Measurements from ENCODE around the gene SELENOI.

DNA sequence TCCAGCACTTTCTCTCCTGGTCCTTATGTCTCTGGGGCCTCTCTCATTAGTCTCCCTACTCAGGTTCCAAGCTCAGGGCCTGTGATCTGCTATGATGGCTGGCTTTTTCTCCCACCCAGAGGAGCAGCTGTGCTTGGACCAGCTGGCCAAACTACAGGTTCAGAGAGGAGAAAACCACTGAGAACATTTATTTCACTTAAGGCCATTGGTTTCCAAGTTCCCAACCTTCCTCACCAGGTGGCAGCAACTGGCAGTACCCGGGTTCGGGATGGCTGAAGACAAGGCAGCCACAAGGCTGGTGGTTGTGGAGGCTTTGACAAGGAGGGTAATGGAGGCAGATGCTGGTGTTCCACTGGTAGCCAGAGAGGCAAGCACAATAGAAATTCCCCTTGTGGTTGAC, 29.9 kb upstream of the SELENOI start:
- TF ChIP-seq POLR2A (IDR thresholded peaks at IDR 0.05; ENCODE audit: borderline replicate concordance, extremely low read depth, insufficient read depth, insufficient read length) (no peak), EZH2phosphoT487 (IDR thresholded peaks at IDR 0.05; ENCODE audit: borderline replicate concordance) (no peak), CEBPB (IDR thresholded peaks at IDR 0.05; ENCODE audit: low read depth) (no peak)
- TF ChIP-seq, protein P1, sequence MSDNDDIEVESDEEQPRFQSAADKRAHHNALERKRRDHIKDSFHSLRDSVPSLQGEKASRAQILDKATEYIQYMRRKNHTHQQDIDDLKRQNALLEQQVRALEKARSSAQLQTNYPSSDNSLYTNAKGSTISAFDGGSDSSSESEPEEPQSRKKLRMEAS (IDR thresholded peaks at IDR 0.05) = no peak
- TF ChIP-seq, protein P2, sequence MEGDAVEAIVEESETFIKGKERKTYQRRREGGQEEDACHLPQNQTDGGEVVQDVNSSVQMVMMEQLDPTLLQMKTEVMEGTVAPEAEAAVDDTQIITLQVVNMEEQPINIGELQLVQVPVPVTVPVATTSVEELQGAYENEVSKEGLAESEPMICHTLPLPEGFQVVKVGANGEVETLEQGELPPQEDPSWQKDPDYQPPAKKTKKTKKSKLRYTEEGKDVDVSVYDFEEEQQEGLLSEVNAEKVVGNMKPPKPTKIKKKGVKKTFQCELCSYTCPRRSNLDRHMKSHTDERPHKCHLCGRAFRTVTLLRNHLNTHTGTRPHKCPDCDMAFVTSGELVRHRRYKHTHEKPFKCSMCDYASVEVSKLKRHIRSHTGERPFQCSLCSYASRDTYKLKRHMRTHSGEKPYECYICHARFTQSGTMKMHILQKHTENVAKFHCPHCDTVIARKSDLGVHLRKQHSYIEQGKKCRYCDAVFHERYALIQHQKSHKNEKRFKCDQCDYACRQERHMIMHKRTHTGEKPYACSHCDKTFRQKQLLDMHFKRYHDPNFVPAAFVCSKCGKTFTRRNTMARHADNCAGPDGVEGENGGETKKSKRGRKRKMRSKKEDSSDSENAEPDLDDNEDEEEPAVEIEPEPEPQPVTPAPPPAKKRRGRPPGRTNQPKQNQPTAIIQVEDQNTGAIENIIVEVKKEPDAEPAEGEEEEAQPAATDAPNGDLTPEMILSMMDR (IDR thresholded peaks at IDR 0.05 in 2 of 3, conservative IDR thresholded peaks at IDR 0.05 in 1 of 3; ENCODE audit: borderline replicate concordance in 1 of 3, insufficient read depth in 1 of 3, low read depth in 2 of 3, low read length in 2 of 3) = peak; percentile 49 to 79 (median 49)

All from HCT116 (cell line).